Ovary (tissue), 9 donors: ENCODE results near the gene SMPDL3B. TPM values are rescaled to one million over a fixed set of nuclear protein-coding genes. Genes with fewer than 3 reads are reported as not detected.

Source experiments
- DNase-seq, 5 donors: peaks; one replicate each; pipeline ENCODE4 v3.0.0-alpha.2; 2019 to 2020
- H3K27ac ChIP-seq, 2 donors: fragments of 200-600 bp; one replicate each; pipeline versions ENCODE4 v1.5.1 to v1.8.0; 2019 to 2022
- H3K27me3 ChIP-seq: fragments of 200-600 bp; one replicate; pipeline ENCODE4 v1.8.0; 2022
- H3K36me3 ChIP-seq: fragments of 200-600 bp; sonication (generic); one replicate; pipeline ENCODE4 v1.5.1; 2019
- H3K4me1 ChIP-seq: one replicate; pipeline ENCODE4 v1.8.1; 2013; ENCODE audit warnings: mild to moderate bottlenecking, moderate library complexity; ENCODE audit not compliant: insufficient read depth
- H3K4me3 ChIP-seq: fragments of 200-600 bp; sonication (generic); one replicate; pipeline ENCODE4 v1.5.1; 2017
- H3K9me3 ChIP-seq, 2 donors: fragments of 200-600 bp in 1 of 2; sonication (generic) in 1 of 2; one replicate each; pipeline versions ENCODE4 v1.5.1 to v1.8.1; 2013 to 2019; ENCODE audit warnings: mild to moderate bottlenecking in 1 of 2, moderate library complexity in 1 of 2
- EP300 ChIP-seq: sonication (generic); formaldehyde crosslinking; IDR thresholded peaks from one replicate; pipeline ENCODE4 v1.6.1; 2017; ENCODE audit warnings: antibody characterized with exemption
- POLR2A ChIP-seq: fragments of 450-650 bp; IDR thresholded peaks from one replicate; pipeline ENCODE4 v1.6.1; 2017; ENCODE audit warnings: antibody characterized with exemption, mild to moderate bottlenecking, moderate library complexity
- WGBS, 3 donors: extraction: QIAGEN DNeasy Blood & Tissue Kit in 1 of 3; methylation state at CpG; one replicate each; pipeline versions ENCODE4 v1.1.5 to v1.1.7; 2013 to 2017; 5-methylcytosine and 5-hydroxymethylcytosine counted together
- intact Hi-C, 4 donors: fragments of 100-400 bp; cut with DNase I; formaldehyde crosslinking; loops; one replicate each; pipeline versions ENCODE4 v1.11.0 to v1.15.1; 2022 to 2023
- polyA plus RNA-seq, 2 donors: library from polyadenylated mRNA; stranded (reverse); fragments of 200-250 nt in 1 of 2; fragments of 350-450 nt in 1 of 2; fragmentation: Illumina TruSeq in 1 of 2; extraction: RNeasy Lipid Tissue Mini Kit (QIAGEN cat#74804) in 1 of 2; gene quantifications; one replicate each; pipeline ENCODE4 v1.2.3, GENCODE V29; 2013 to 2014
- total RNA-seq, 7 donors: library from RNA; depleted of rRNA in 2 of 7; stranded (reverse); fragments of >200 nt in 2 of 7; fragmentation: NEBNext Ultra II Directional in 3 of 7; extraction: Animal tissue kit (Norgen Biotek cat#: 25700) in 3 of 7; gene quantifications; one replicate each; pipeline versions ENCODE4 v1.1.0 to v1.2.4, GENCODE V29; 2016 to 2023
- TF ChIP-seq, protein P1 (sequence below), 3 donors: fragments of 450-650 bp in 2 of 3; fragments of 200-600 bp in 1 of 3; IDR thresholded peaks; one replicate each; pipeline versions ENCODE4 v1.5.1 to v1.8.0; 2016 to 2022; ENCODE audit warnings: antibody characterized with exemption in 3 of 3, mild to moderate bottlenecking in 1 of 3
- donor health status: DM: no; HTN: no; CAD: no; lungs with moderate emphysema.
- donor health status: DM: no; HTN: no; CAD: no.
- donor health status: Bipolar disorder and iron deficiency.
- donor health status: DM: yes; HTN: yes; CAD: no.
- donor health status: DM: no; HTN: no; CAD: no.
- donor health status: DM: yes; HTN: yes; CAD: no.

The SMPDL3B gene
- total and polyA plus RNA-seq, 9 donors, result 0.23 to 21.1 (median 0.74) TPM; not detected in 2

DNA sequence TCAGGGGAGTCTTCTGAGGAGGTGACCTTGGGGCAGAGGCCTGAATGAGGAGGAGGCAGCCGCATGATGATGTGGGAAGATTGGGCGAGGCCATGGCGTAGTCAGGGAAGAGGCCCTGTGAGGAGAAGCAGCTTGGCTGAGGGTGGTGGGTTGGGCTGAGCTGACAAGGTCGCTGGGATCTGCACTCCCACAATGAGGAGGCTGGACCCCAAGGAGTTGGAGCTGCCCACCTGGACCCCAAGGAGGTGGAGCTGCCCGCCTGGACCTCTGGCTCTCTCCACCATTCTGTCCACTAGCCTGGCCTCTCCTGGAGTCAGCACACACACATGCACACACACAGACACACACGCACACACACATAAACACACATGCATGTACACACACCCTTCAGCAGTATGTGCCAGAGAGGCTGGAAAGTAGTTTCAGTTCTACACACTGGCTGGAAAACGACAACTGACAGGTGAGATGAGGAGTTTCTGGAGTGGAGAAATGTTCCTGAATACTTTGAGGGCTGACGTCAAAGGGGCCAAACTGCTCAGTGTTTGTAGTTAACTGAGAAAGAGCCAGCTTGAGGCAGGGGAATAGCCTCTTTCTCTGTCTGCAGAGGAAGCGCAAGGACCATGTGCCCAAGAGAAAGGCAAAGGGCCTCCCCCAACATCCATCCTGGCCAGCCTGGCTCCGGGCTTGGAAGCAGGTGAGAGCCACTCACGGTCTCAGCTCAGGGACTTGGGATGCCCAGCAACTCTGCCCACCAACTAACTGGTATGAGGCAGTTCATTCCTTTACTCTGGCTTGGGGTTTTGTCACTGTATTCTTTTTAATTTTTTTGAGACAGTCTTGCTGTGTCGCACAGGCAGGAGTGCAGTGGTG is 7.1 kb downstream of the SMPDL3B start:
- Histone ChIP-seq H3K9me3 (no peaks in the 10 kb centered on the region), H3K4me3 (no peak overlapping the region), H3K27me3 (no peaks in the 10 kb centered on the region), H3K36me3 (no peaks in the 10 kb centered on the region), H3K27ac (no peak overlapping the region), H3K4me1 (no peaks in the 10 kb centered on the region)
- WGBS, 3 donors, result 61 to 65% (median 64%) methylated on average over 12 of the region's 12 CpGs
- intact Hi-C loops, result no loop called here
- DNase-seq, result no peak
- TF ChIP-seq, protein P1, sequence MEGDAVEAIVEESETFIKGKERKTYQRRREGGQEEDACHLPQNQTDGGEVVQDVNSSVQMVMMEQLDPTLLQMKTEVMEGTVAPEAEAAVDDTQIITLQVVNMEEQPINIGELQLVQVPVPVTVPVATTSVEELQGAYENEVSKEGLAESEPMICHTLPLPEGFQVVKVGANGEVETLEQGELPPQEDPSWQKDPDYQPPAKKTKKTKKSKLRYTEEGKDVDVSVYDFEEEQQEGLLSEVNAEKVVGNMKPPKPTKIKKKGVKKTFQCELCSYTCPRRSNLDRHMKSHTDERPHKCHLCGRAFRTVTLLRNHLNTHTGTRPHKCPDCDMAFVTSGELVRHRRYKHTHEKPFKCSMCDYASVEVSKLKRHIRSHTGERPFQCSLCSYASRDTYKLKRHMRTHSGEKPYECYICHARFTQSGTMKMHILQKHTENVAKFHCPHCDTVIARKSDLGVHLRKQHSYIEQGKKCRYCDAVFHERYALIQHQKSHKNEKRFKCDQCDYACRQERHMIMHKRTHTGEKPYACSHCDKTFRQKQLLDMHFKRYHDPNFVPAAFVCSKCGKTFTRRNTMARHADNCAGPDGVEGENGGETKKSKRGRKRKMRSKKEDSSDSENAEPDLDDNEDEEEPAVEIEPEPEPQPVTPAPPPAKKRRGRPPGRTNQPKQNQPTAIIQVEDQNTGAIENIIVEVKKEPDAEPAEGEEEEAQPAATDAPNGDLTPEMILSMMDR (IDR thresholded peaks at IDR 0.05), result no peak
- TF ChIP-seq EP300, result no peak
- no peak for TF ChIP-seq POLR2A

DNA sequence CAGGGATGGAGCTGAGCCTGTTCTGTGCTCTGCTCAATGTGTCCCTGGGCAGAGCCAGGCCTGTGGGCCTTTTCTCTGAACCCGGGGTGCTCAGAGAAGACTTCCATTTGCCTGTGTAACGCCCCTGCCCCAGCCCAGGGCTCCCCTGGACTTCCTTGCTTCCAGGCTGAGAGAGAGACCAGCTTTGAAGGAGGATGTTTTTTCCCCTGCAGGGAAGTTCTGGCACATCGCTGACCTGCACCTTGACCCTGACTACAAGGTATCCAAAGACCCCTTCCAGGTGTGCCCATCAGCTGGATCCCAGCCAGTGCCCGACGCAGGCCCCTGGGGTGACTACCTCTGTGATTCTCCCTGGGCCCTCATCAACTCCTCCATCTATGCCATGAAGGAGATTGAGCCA is 10.2 kb downstream of the SMPDL3B start:
- no peak for DNase-seq
- Histone ChIP-seq H3K27me3 (no peaks in the 10 kb centered on the region), H3K4me3 (no peak overlapping the region), H3K4me1 (no peaks in the 10 kb centered on the region), H3K27ac (no peak overlapping the region), H3K9me3 (no peaks in the 10 kb centered on the region), H3K36me3 (no peaks in the 10 kb centered on the region)
- TF ChIP-seq POLR2A (no peak), EP300 (no peak)
- TF ChIP-seq, protein P1 (IDR thresholded peaks at IDR 0.05), result no peak
- 75 to 81% (median 80%) methylated on average over 5 of the region's 5 CpGs for WGBS, 3 donors
- intact Hi-C loops, result no loop called here

DNA sequence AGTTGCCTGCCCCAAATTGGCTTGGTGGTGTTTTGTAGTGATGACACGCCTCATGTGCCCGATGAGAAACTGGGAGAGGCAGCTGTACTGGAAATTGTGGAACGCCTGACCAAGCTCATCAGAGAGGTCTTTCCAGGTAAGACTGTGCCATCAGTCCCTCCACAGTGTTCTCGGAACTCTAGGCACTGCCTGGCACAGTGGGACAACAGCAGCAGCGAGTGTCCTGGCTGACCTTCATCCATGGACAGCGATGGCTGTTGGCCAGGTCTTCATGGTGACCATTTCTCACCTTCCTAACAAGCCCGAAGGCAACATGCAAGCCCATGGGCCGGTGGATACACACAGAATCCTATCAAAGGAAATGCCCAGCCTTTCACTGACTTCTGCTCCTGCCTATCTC is 14.2 kb downstream of the SMPDL3B start:
- no peak for DNase-seq
- intact Hi-C loops, result no loop called here

DNA sequence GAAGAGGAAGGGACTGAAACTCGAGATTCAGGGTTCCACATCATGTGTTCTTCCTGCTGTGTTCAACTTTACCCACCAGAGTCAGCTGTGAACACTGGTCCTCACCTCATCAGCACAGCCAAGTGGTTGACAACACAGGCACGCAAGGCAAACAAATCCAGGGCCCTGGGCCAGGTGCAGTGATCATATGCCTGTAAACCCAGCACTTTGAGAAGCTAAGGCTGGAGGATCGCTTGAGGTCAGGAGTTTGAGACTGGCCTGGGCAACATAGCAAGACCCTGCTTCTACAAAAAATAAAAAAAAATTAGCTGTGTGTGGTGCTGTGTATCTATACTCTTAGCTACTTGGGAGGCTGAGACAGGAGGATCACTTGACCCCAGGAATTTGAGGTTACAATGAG is 16.6 kb downstream of the SMPDL3B start:
- TF ChIP-seq POLR2A, result no peak
- TF ChIP-seq, protein P1 (IDR thresholded peaks at IDR 0.05), result no peak
- TF ChIP-seq EP300, result no peak
- no peaks in the 10 kb centered on the region for H3K4me1 ChIP-seq
- DNase-seq, result no peak
- H3K27ac ChIP-seq, result no peak overlapping the region
- H3K9me3 ChIP-seq, result no peaks in the 10 kb centered on the region
- H3K4me3 ChIP-seq, result no peak overlapping the region
- WGBS, 3 donors, result 44 to 54% (median 50%) methylated on average over 3 of the region's 3 CpGs
- H3K27me3 ChIP-seq, result no peaks in the 10 kb centered on the region
- intact Hi-C loops, result no loop called here
- H3K36me3 ChIP-seq, result no peaks in the 10 kb centered on the region

More for the DNA sequence above, 14.2 kb downstream of the SMPDL3B start:
- Histone ChIP-seq H3K27ac (no peak overlapping the region), H3K36me3 (no peaks in the 10 kb centered on the region), H3K9me3 (no peaks in the 10 kb centered on the region), H3K4me1 (no peaks in the 10 kb centered on the region), H3K4me3 (no peak overlapping the region), H3K27me3 (no peaks in the 10 kb centered on the region)
- no peak for TF ChIP-seq EP300
- 84 to 89% (median 84%) methylated on average over 8 of the region's 8 CpGs for WGBS, 3 donors

DNA sequence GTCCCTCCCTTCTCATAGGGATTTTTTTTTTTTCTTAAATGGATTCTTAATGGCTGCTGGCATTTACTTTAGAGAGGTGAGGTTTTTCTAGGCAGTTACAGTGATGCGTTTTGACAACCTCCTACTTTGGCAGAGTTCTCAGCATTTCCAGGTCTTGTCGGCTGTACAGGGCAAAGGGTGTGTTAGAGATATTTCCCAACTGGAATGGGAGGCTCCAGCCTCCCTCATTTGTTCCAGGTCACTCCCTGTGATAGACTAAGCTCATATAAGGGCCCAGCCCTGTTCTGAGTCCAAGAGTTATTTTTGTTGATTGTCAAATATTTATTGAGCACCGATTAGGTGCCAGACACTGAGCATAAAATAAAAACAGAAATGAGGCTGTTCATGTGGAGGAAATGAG is 17.3 kb downstream of the SMPDL3B start:
- no peak for DNase-seq
- WGBS, 3 donors, result 39 to 51% (median 49%) methylated on average over 3 of the region's 3 CpGs
- H3K4me1 ChIP-seq, result no peaks in the 10 kb centered on the region
- no peak overlapping the region for H3K4me3 ChIP-seq
- no peaks in the 10 kb centered on the region for H3K9me3 ChIP-seq
- TF ChIP-seq, protein P1 (IDR thresholded peaks at IDR 0.05), result no peak
- no peak for TF ChIP-seq POLR2A
- no peak for TF ChIP-seq EP300
- H3K27ac ChIP-seq, result no peak overlapping the region
- no peaks in the 10 kb centered on the region for H3K27me3 ChIP-seq
- H3K36me3 ChIP-seq, result no peaks in the 10 kb centered on the region
- intact Hi-C loops, result no loop called here
